SH-SY5Y (cell line): Measurements from ENCODE around the gene S100A6.

Experiments
- GATA2 ChIP-seq: IDR thresholded peaks from 2 replicates; pipeline ENCODE4 v1.6.1; 2011; ENCODE audit warnings: mild to moderate bottlenecking, low read depth, low read length
- GATA3 ChIP-seq: IDR thresholded peaks from 2 replicates; pipeline ENCODE4 v1.6.1; 2011; ENCODE audit warnings: low read depth, mild to moderate bottlenecking, low read length, moderate library complexity

The S100A6 gene

DNA sequence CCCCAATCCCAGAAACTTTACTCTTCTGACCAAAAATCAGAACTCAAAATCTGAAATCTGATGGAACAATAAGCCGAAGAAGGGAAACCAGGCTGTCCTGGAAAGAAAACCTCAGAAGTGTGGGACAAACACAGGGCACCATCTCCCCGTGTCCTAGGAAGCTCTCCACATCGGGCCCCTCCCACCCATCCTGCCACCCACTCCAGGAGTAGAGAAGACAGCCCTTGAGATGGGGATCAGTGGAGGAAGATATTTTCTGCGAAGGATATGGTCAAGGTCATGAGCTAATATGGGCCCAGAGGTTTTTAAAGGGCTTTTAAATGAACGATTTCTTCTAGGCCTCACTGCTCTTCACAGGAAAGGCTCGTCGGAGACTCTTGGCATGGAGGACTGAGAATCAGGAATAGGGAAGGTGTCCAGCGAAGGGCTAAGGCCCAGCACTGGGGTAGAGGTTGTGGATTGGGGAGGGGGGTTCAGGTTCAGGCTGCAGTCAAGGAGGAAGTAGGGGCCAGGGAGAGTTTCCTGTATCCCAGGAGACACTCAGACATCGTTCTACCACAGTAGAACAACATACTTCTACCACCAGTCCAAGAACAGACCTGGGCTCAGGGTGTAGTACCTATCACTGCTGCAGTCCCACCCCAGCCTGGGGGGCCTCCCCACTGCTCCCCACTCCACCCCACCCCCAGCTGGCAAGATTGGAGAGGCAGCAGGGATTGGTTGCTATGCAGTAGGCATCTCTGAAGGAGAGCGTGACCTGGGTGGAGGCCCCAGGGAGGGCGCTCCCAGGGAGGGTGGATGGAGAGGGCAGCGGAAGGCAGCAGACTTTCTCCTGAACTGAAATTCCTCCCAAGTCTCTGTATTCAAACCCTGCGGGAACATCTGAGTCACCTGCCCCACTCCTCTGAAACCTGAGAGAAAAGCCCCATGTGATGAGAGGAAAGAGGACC is 6.1 kb upstream of the S100A6 start:
- TF ChIP-seq GATA2 (no peak), GATA3 (no peak)

DNA sequence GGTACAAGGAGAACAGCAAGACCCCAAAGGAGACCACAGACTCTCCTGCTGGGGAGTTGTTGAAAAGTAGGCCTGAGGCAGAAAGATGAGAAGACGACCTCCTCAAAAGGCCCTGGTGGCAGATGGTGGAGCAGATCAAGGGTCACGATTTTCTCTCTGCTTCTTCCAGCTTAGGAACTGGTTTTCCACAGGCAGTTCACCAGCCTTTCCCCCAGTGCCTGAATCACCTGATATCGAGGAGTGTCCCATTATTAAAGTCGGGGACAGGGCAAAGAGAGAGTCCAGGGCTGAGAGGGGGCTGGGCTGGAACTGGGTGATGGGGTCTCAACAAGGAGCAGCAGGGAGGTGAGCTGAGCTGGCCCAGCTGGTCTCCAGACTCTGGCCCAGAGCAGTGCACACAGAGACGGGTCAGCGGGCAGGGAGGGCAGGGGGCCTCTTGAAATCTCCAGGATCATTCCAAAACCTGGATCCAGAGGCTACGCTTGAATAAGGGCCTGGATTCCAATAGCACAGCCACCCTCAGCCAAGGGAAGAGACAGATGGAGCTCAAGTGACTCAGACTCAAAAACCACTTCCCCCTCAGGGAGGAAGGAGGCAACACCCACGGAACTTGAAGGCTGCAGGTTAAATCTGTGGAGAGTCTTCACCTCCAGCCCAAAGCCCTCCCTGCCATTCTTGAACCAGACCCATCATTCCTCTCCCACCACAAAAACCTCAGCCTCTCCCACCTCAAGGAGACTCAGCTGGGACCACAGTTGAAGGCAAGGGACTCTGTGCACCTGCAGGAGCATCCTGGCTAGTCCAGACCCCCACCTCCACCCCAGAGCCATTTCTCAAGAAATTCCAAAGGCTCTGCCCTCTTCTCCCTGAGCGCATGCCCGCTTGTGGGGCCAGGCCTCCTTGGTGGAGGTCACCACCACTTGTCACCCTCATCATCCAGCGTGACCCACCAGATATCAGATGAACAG is 4.9 kb upstream of the S100A6 start, which contains the start of gene S100A5:
TSS of gene S100A5 (minus strand) at position 541 of the 968 bp plus-strand sequence. CDS start 743 bp downstream, outside the sequence.
- no peak for TF ChIP-seq GATA2
- TF ChIP-seq GATA3: no peak

GRCh38 chr1:153539395-153540093 is 3.8 kb upstream of the S100A6 start:
- TF ChIP-seq GATA2 (no peak), GATA3 (no peak)

GRCh38 chr1:153538315-153538821 is 2.6 kb upstream of the S100A6 start:
- no peak for TF ChIP-seq GATA2
- no peak for TF ChIP-seq GATA3

DNA sequence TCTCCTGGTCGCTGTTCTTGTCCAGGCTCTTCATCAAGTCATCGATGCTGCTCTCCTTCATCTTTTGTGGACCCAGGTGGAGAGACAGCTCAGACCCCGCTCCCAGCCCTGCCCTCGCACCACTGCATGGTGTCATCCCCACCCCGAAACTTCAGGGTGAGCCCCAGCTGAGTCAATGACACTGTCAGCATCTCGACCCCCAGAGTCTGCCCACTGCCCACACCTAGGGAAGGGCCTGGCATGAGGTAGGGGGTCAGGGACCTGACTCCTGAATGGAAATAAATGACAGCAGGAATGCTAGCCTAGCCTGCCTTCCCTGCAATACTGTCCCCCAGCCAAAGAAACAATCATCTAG is 1.6 kb upstream of the S100A6 start:
- TF ChIP-seq GATA3: no peak
- TF ChIP-seq GATA2: no peak

GRCh38 chr1:153536671-153537375 is 1.0 kb upstream of the S100A6 start:
- no peak for TF ChIP-seq GATA3
- no peak for TF ChIP-seq GATA2

DNA sequence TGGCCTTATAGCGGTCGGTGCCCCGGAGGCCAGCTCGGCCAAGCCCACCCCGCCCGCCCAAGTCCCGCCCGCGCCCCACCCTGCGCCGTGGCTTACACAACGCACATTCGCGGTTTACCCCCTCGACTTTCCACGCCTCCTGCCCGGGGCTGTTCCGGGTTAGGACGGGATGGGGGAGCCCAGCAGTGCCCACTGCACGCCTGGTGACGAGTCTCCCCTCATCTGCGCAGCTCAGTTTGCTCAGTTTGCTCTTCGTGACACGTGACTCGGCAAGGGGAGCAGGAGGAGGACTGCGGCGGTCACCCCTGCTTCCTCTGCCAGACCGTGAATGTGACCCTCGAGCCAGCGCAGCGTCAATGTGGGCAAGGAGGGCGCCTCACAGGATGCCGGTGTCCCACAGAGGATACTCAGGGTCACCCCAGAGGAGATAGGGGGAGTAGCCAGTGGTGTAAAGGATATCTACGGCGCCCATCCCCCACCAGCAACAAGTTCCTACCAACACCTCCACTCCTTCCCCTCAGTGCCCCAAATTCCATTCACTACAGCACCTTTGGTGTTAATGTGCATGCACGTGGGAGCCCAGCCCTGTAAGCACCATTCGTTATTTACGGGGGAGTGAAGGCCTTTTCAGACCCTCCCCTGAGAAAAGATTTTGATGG is 350 bp upstream of the S100A6 start:
- TF ChIP-seq GATA3: no peak
- no peak for TF ChIP-seq GATA2

GRCh38 chr1:153534925-153535241 is 908 bp downstream of the S100A6 start:
- no peak for TF ChIP-seq GATA3
- no peak for TF ChIP-seq GATA2

GRCh38 chr1:153534226-153534924 is 1.4 kb downstream of the S100A6 start:
- no peak for TF ChIP-seq GATA2
- TF ChIP-seq GATA3: no peak

DNA sequence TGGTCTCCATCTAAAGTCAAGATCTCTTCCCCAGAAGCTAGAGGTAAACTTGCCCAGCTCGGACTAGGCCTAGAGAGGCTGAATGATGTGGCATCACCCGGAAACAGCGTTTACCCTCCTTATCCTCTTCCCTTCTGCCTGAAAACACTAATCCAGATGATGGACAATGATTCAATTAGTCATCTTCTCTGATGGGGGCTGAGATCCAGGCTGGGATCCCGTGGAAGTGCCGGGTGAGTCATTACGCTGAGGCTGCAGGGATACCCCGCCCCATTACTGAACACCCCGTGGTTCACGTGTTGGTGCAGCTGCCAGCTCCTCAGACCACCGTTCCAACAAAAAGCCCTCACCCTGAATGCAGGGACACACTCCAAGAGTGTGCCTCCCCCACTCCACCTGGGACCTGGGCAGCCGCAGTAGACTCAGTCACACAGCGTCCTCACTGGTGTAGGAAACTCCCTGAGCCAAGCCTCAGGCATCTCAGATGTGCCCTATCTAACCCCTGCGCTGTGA is 2.0 kb downstream of the S100A6 start:
- TF ChIP-seq GATA3 (no peak), GATA2 (no peak)

GRCh38 chr1:153532769-153533599 is 2.8 kb downstream of the S100A6 start:
- TF ChIP-seq GATA3 (no peak), GATA2 (no peak)
